Esophagus (tissue), 2 donors: ENCODE data around the gene HSPA4. TPM values are rescaled to one million over a fixed set of nuclear protein-coding genes. Genes with fewer than 3 reads are reported as not detected.

Experiments
- H3K27ac ChIP-seq, 2 donors: one replicate each; pipeline ENCODE4 v1.5.1; 2013; ENCODE audit warnings: low read depth in 2 of 2, mild to moderate bottlenecking in 2 of 2, inconsistent platforms in 1 of 2, low read length in 1 of 2, moderate library complexity in 1 of 2
- H3K27me3 ChIP-seq, 2 donors: one replicate each; pipeline ENCODE4 v1.6.1; 2013; ENCODE audit warnings: low read length in 2 of 2, control low read depth in 1 of 2, mild to moderate bottlenecking in 1 of 2; ENCODE audit not compliant: insufficient read depth in 2 of 2, control insufficient read depth in 1 of 2
- H3K36me3 ChIP-seq, 2 donors: one replicate each; pipeline ENCODE4 v1.6.1; 2013; ENCODE audit warnings: low read length in 1 of 2; ENCODE audit not compliant: control insufficient read depth in 2 of 2, insufficient read depth in 2 of 2
- H3K4me1 ChIP-seq, 2 donors: one replicate each; pipeline ENCODE4 v1.6.1; 2013; ENCODE audit warnings: low read length in 1 of 2; ENCODE audit not compliant: control insufficient read depth in 2 of 2, insufficient read depth in 2 of 2
- H3K4me3 ChIP-seq, 2 donors: one replicate each; pipeline ENCODE4 v1.5.1; 2013; ENCODE audit warnings: low read length in 2 of 2, mild to moderate bottlenecking in 2 of 2, low read depth in 1 of 2, moderate library complexity in 1 of 2
- H3K9me3 ChIP-seq, 2 donors: one replicate each; pipeline ENCODE4 v1.6.1; 2013; ENCODE audit warnings: mild to moderate bottlenecking in 2 of 2, low read depth in 1 of 2, low read length in 1 of 2, moderate library complexity in 1 of 2; ENCODE audit not compliant: control insufficient read depth in 2 of 2, insufficient read depth in 1 of 2
- WGBS, 2 donors: extraction: QIAGEN DNeasy Blood & Tissue Kit; methylation state at CpG; one replicate each; pipeline ENCODE4 v1.1.7; 2013; 5-methylcytosine and 5-hydroxymethylcytosine counted together
- polyA plus RNA-seq, 2 donors: library from polyadenylated mRNA; stranded (reverse); fragments of 200-250 nt; gene quantifications; one replicate each; pipeline ENCODE4 v1.2.3, GENCODE V29; 2013
- donor health status: healthy with polysubstance abuse.
- donor health status: Bipolar disorder and iron deficiency.

Gene HSPA4
- polyA plus RNA-seq, 2 donors = 60.6 to 103 TPM

DNA sequence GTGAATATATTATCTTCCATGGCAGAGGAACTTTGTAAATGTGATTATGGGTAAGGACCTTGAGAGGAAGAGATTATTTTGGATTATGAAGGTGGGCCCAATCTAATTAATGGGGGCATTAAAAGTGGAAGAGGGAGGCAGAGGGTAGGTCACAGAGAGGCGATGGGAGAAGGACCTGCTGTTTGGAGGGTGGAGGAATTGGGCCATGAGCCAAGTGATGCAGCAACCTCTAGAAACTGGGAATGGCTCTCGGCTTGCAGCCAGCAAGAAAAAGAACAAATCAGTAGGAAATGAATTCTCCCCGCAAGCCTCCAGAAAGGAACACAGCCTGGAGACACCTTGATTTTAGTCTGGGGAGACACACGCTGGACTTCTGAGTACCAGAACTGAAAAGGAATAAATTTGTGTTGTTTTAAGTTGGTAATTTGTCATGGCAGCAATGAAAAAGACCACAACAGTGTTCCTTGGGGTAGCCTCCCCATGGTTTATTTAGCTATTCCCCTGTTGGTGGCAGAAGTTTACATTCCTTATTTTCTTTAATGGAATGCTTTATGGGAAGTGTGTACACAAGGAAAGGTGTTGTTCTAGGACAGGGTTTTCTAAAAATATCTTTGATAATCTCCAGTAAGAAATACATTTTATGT is 103.6 kb downstream of the HSPA4 start:
- no peak overlapping the region for H3K27ac ChIP-seq
- 71 to 75% methylated on average over 4 of the region's 4 CpGs for WGBS, 2 donors
- no peaks in the 10 kb centered on the region for H3K9me3 ChIP-seq
- H3K4me3 ChIP-seq = no peak overlapping the region
- no peaks in the 10 kb centered on the region for H3K27me3 ChIP-seq
- H3K4me1 ChIP-seq = no peaks in the 10 kb centered on the region
- no peaks in the 10 kb centered on the region for H3K36me3 ChIP-seq

Other genes with a start within 250 kb of the HSPA4 start
- under 1 TPM; 0.07 to 0.18 TPM for gene SOWAHA, start 238.7 kb upstream of the HSPA4 start, polyA plus RNA-seq
- gene SHROOM1, start 221.4 kb upstream of the HSPA4 start, polyA plus RNA-seq = 1 to 10 TPM; 3.3 to 5.6 TPM
- gene GDF9, start 185.5 kb upstream of the HSPA4 start, polyA plus RNA-seq = under 1 TPM; 0.16 to 0.55 TPM
- 100 to 1,000 TPM; 351 to 424 TPM for gene UQCRQ, start 185.4 kb upstream of the HSPA4 start, polyA plus RNA-seq
- 1 to 10 TPM in 1 of 2 donors, under 1 TPM in 1; 0.73 to 2.2 TPM for gene LEAP2, start 178.3 kb upstream of the HSPA4 start, polyA plus RNA-seq
- 10 to 100 TPM; 10.4 to 12.6 TPM for gene AFF4, start 88.4 kb upstream of the HSPA4 start, polyA plus RNA-seq
- gene ZCCHC10, start 25.5 kb upstream of the HSPA4 start, polyA plus RNA-seq = 10 to 100 TPM; 22.0 to 23.4 TPM